GM12878 (cell line): Measurements from ENCODE around the gene SH2D7. TPM values are rescaled to one million over a fixed set of nuclear protein-coding genes. Genes with fewer than 3 reads are reported as not detected.

ENCODE experiments used
- ATAC-seq: fragments of 200-7000 bp; cut with Tn5 transposase; 3 replicates; pipeline ENCODE4 v1.9.1; 2020; ENCODE audit warnings: mild to moderate bottlenecking, moderate library complexity
- BruUV-seq: library from RNA; stranded (reverse); fragments of 400-500 nt; replicated peaks from 2 replicates; lab custom pipeline; 2021; lab: Mats Ljungman, UMichigan
- CTCF ChIA-PET: fragments of 300-600 bp; sonication (Branson Sonifier 250); formaldehyde crosslinking; extraction: SDS; loops from one replicate; lab custom pipeline; 2021; ENCODE audit warnings: inconsistent platforms; lab: Yijun Ruan, JAX
- POLR2A ChIA-PET: fragments of 350-600 bp; formaldehyde crosslinking; extraction: SDS; loops from one replicate; lab custom pipeline; 2021; ENCODE audit warnings: inconsistent platforms; lab: Charles Lee
- RAD21 ChIA-PET: fragments of 300-600 bp; sonication (Branson Sonifier 250); formaldehyde crosslinking; loops from one replicate; lab custom pipeline; 2023; ENCODE audit warnings: antibody characterized with exemption; ENCODE audit not compliant: unreplicated experiment; lab: Charles Lee
- SMC1A ChIA-PET: fragments of 300-600 bp; sonication (Branson Sonifier 250); formaldehyde crosslinking; loops from one replicate; lab custom pipeline; 2023; ENCODE audit not compliant: unreplicated experiment, uncharacterized antibody; lab: Charles Lee
- DNase-seq: peaks from one replicate; pipeline ENCODE4 v3.0.0-alpha.2; 2011; ENCODE audit warnings: low read depth, low spot score
- FAIRE-seq: peaks from 3 replicates; lab custom pipeline; 2011; peaks lifted over from hg19 to GRCh38; lab: Jason Lieb, UNC
- H2AFZ ChIP-seq: 2 replicates; pipeline ENCODE4 v1.6.0; 2011; ENCODE audit warnings: low read depth, low read length, control low read depth; ENCODE audit not compliant: control insufficient read depth
- H3K27ac ChIP-seq: 2 replicates; pipeline ENCODE4 v1.5.1; 2011; ENCODE audit warnings: control low read depth; ENCODE audit not compliant: control insufficient read depth, insufficient read depth
- H3K27me3 ChIP-seq, 2 experiments: replicated peaks in 1 of 2; 2 replicates each; pipeline versions ENCODE4 v1.6.0 to v1.6.1; 2011; ENCODE audit warnings: low read length in 1 of 2; ENCODE audit not compliant: control insufficient read depth in 2 of 2, insufficient read depth in 2 of 2
- H3K36me3 ChIP-seq, 2 experiments: 2 replicates each; pipeline ENCODE4 v1.5.1; 2011; ENCODE audit warnings: low read length in 1 of 2; ENCODE audit not compliant: control insufficient read depth in 2 of 2, insufficient read depth in 2 of 2
- H3K4me1 ChIP-seq: 2 replicates; pipeline ENCODE4 v1.6.1; 2011; ENCODE audit warnings: mild to moderate bottlenecking, low read length, moderate library complexity, mixed read lengths; ENCODE audit not compliant: control insufficient read depth, insufficient read depth
- H3K4me2 ChIP-seq: 2 replicates; pipeline ENCODE4 v1.6.0; 2011; ENCODE audit warnings: control low read depth; ENCODE audit not compliant: control insufficient read depth, insufficient read depth
- H3K4me3 ChIP-seq: fragments of 200-600 bp; sonication (generic); 2 replicates; pipeline ENCODE4 v1.5.1; 2016
- H3K79me2 ChIP-seq: 2 replicates; pipeline ENCODE4 v1.6.0; 2011; ENCODE audit warnings: low read length; ENCODE audit not compliant: control insufficient read depth, insufficient read depth
- H3K9ac ChIP-seq: 2 replicates; pipeline ENCODE4 v1.8.0; 2011; ENCODE audit warnings: low read length, control low read depth, mixed read lengths; ENCODE audit not compliant: control insufficient read depth, insufficient read depth
- H3K9me3 ChIP-seq: replicated peaks from 3 replicates; pipeline ENCODE4 v1.5.1; 2011; ENCODE audit warnings: mild to moderate bottlenecking, low read length; ENCODE audit not compliant: control insufficient read depth, insufficient read depth
- H4K20me1 ChIP-seq: 2 replicates; pipeline ENCODE4 v1.6.0; 2011; ENCODE audit not compliant: control insufficient read depth, insufficient read depth
- CUX1 ChIP-seq: IDR thresholded peaks from 2 replicates; pipeline ENCODE4 v1.6.1; 2012; ENCODE audit warnings: improper control_type of control experiment, low read depth, low read length; ENCODE audit not compliant: insufficient replicate concordance
- ETV6 ChIP-seq, 2 experiments: fragments of 450-650 bp in 1 of 2; IDR thresholded peaks in 1 of 2; conservative IDR thresholded peaks in 1 of 2; 2 replicates each; pipeline ENCODE4 v1.6.1; 2014; ENCODE audit warnings: antibody characterized with exemption in 1 of 2, borderline replicate concordance in 1 of 2, low read depth in 1 of 2, mild to moderate bottlenecking in 1 of 2, moderate library complexity in 1 of 2
- FOXK2 ChIP-seq: fragments of 450-650 bp; IDR thresholded peaks from 2 replicates; pipeline ENCODE4 v1.6.1; 2017; ENCODE audit warnings: mild to moderate bottlenecking, moderate library complexity
- KAT2A ChIP-seq: conservative IDR thresholded peaks from 2 replicates; pipeline ENCODE4 v1.6.1; 2011; ENCODE audit warnings: low read depth, low read length; ENCODE audit not compliant: control insufficient read depth
- RB1 ChIP-seq: fragments of 450-650 bp; formaldehyde crosslinking; IDR thresholded peaks from 2 replicates; pipeline ENCODE4 v1.6.1; 2017; ENCODE audit warnings: mild to moderate bottlenecking, borderline replicate concordance
- WGBS: methylation state at CpG from one replicate; pipeline ENCODE4 v1.1.6; 2016; ENCODE audit warnings: low lambda C conversion rate; ENCODE audit not compliant: insufficient replicate concordance, insufficient coverage; ENCODE audit errors: missing lambda C conversion rate; 5-methylcytosine and 5-hydroxymethylcytosine counted together
- in situ Hi-C: fragments of 300-500 bp; cut with MboI; formaldehyde crosslinking; loops from 9 replicates; pipeline ENCODE4 v1.14.3; 2018; ENCODE audit warnings: mixed read lengths
- intact Hi-C: fragments of 100-400 bp; cut with micrococcal nuclease; formaldehyde crosslinking; loops from one replicate; pipeline ENCODE4 v1.14.2; 2022; ENCODE audit not compliant: unreplicated experiment
- polyA plus RNA-seq, 11 experiments: library from polyadenylated mRNA; depleted of rRNA in 4 of 11; unstranded in 6 of 11; stranded (reverse) in 5 of 11; fragments of >200 nt; fragmentation: Nextera tagmentation in 4 of 11; fragmentation: Illumina TruSeq in 1 of 11; extraction: Ambion mirVana in 4 of 11; extraction: Trizol in 1 of 11; gene quantifications; 1 replicate in 1 of 11; 2 replicates in 10 of 11; pipeline versions ENCODE4 v1.2.1 to v1.2.3, GENCODE V29; 2011 to 2016; ENCODE audit warnings: inconsistent platforms in 2 of 11, missing spikeins in 2 of 11, low read depth in 1 of 11
- total RNA-seq, 4 experiments: library from RNA; depleted of rRNA in 3 of 4; stranded (reverse); fragments of >200 nt in 3 of 4; fragmentation: Illumina TruSeq in 1 of 4; extraction: Trizol in 1 of 4; gene quantifications; 2 replicates each; pipeline versions ENCODE4 v1.2.1 to v1.2.3, GENCODE V29; 2013 to 2021

The SH2D7 gene
- total and polyA plus RNA-seq, 10 of the 15 experiments (the other 5 are each of a cell fraction or from before 2014, with no cell fraction given), result 0.04 to 0.06 TPM; not detected in 8

- no peaks in the 10 kb centered on the region for H3K36me3 ChIP-seq
- H3K27me3 ChIP-seq, result no peaks in the 10 kb centered on the region
- H3K4me3 ChIP-seq, result no peak overlapping the region
- no peak overlapping the region for H2AFZ ChIP-seq
- H3K79me2 ChIP-seq, result no peaks in the 10 kb centered on the region
- FAIRE-seq (no peak), DNase-seq (no peak), ATAC-seq (no peak)
- CTCF ChIA-PET, result interaction anchor here (0.9 to 14.0 kb wide), 3 partner anchors 28 to 142 kb away, joined by 3 to 191 read pairs (median 5); partner anchors contain the start of gene TBC1D2B
- in situ Hi-C loops (no loop called here), intact Hi-C loops (no loop called here)
- POLR2A ChIA-PET, result interaction anchor here (1.0 kb wide), 1 partner anchor 10 kb away, joined by 3 read pairs; no protein-coding TSS in a partner anchor
- H3K4me1 ChIP-seq, result peaks cover 23% of the 10 kb centered on the region
- 93% methylated on average over 2 of the region's 2 CpGs for WGBS
- SMC1A ChIA-PET, result interaction anchor here (0.9 to 13.4 kb wide), 5 partner anchors 10 to 134 kb away, joined by 4 to 184 read pairs (median 8); partner anchors contain the start of gene TBC1D2B
- H3K27ac ChIP-seq, result no peak overlapping the region
- no peaks in the 10 kb centered on the region for H3K9me3 ChIP-seq
- no peaks in the 10 kb centered on the region for H4K20me1 ChIP-seq
- no peak overlapping the region for H3K9ac ChIP-seq
- no TSS peak for BruUV-seq
- H3K4me2 ChIP-seq, result no peak overlapping the region
- TF ChIP-seq FOXK2 (no peak), KAT2A (no peak), CUX1 (no peak), ETV6 (conservative IDR thresholded peaks at IDR 0.05 in 1 of 2, IDR thresholded peaks at IDR 0.05 in 1 of 2; ENCODE audit: borderline replicate concordance in 1 of 2, low read depth in 1 of 2) (no peak), RB1 (no peak)
- TF ChIP-seq, all 136 proteins: peak for 0
- RAD21 ChIA-PET, result no interaction called here
Measured at GRCh38 chr15:78100886-78101285, 8.5 kb downstream of the SH2D7 start.
